Measurements from ENCODE around the gene CEACAM21. TPM values are rescaled to one million over a fixed set of nuclear protein-coding genes. Genes with fewer than 3 reads are reported as not detected.

CEACAM21 gene
- polyA plus RNA-seq, 1 of the 3 experiments (the other 2 are of a cell fraction) = not detected

DNA sequence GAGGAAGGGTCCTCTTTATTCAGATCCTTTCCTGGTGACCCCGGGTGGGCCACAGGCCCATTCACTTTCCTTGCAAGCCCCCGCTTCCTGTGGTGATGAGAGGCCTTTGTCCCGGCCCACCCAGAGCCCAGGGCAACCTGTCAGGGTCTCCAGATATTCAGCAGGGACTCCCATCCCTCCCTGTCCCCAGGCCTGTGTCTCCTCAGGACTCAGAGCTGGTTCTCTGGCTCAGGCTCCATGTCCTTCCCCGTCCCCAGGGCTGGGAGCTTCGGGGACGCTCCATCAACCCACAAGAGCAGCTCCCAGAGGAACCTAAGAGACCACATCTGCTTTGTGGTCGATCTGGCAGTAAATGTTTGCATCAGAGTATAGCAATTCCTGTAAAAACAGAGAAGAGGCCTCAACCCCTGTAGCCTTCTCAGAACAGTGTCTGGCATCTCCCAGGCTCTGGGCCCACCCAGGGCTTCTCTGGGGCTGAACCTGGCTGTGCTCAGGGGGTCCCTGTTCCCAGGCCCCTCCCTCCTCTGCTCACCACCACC lies 43.1 kb downstream of the CEACAM21 start:
- 0% methylated on average over 7 of the region's 7 CpGs for WGBS (ENCODE audit: low lambda C conversion rate)

More for the DNA sequence above, 43.1 kb downstream of the CEACAM21 start:
- DNase-seq = no peak
- Histone ChIP-seq H3K27ac (ENCODE audit: low read depth in 2 of 2, low read length in 1 of 2) (no peak overlapping the region), H3F3A (replicated peaks; ENCODE audit: insufficient read depth) (no peaks in the 10 kb centered on the region), H3K36me3 (replicated peaks in 1 of 2; ENCODE audit: control insufficient read depth in 1 of 2, insufficient read depth in 2 of 2, low read length in 1 of 2) (no peaks in the 10 kb centered on the region), H3K9me3 (no peaks in the 10 kb centered on the region), H3K4me3 (ENCODE audit: low read depth in 2 of 2, low read length in 1 of 2) (no peak overlapping the region), H2AFZ (ENCODE audit: low read depth) (no peak overlapping the region), H3K4me2 (no peak overlapping the region), H3K27me3 (ENCODE audit: insufficient read depth) (no peaks in the 10 kb centered on the region; the same call in 1 of the 2 replicates), H3K79me2 (ENCODE audit: insufficient read depth) (no peaks in the 10 kb centered on the region), H3K4me1 (ENCODE audit: control insufficient read depth in 1 of 2, insufficient read depth in 2 of 2, low read depth in 1 of 2, low read length in 1 of 2) (no peaks in the 10 kb centered on the region), H3K9ac (no peak overlapping the region), H3K9me2 (no peaks in the 10 kb centered on the region), H4K20me1 (ENCODE audit: insufficient read depth) (no peaks in the 10 kb centered on the region)
- TF ChIP-seq ZBTB33 (IDR thresholded peaks at IDR 0.05; ENCODE audit: borderline replicate concordance, low read depth) (no peak), FOXJ3 (CRISPR knock-in tag; IDR thresholded peaks at IDR 0.05) (no peak), GATA2 (CRISPR knock-in tag; IDR thresholded peaks at IDR 0.05) (no peak), NFIC (IDR thresholded peaks at IDR 0.05; ENCODE audit: borderline replicate concordance) (no peak), MEF2A (IDR thresholded peaks at IDR 0.05; ENCODE audit: borderline replicate concordance, low read depth) (no peak), TEAD4 (IDR thresholded peaks at IDR 0.05; ENCODE audit: borderline replicate concordance, insufficient read depth) (no peak), RFX5 (IDR thresholded peaks at IDR 0.05; ENCODE audit: low read length) (no peak), EP300 (IDR thresholded peaks at IDR 0.05; ENCODE audit: borderline replicate concordance in 1 of 2, low read depth in 1 of 2, low read length in 1 of 2) (no peak), IRF3 (IDR thresholded peaks at IDR 0.05; ENCODE audit: low read depth, low read length) (no peak), NRF1 (IDR thresholded peaks at IDR 0.05; ENCODE audit: low read depth, low read length) (no peak), YY1 (IDR thresholded peaks at IDR 0.05; ENCODE audit: low read depth) (no peak), JUND (IDR thresholded peaks at IDR 0.05) (no peak), USF1 (IDR thresholded peaks at IDR 0.05; ENCODE audit: borderline replicate concordance, low read depth) (no peak), SIN3A (IDR thresholded peaks at IDR 0.05; ENCODE audit: borderline replicate concordance, low read depth, low read length) (no peak)
- TF ChIP-seq, protein P1, sequence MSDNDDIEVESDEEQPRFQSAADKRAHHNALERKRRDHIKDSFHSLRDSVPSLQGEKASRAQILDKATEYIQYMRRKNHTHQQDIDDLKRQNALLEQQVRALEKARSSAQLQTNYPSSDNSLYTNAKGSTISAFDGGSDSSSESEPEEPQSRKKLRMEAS (IDR thresholded peaks at IDR 0.05; ENCODE audit: low read depth) = no peak
- CTCF ChIA-PET = interaction anchor here (2.2 kb wide), 1 partner anchor 23 kb away, joined by 8 read pairs; no protein-coding TSS in a partner anchor
- POLR2A ChIA-PET = no interaction called here
